ENCODE measurements around the gene SSR4.
"Not testable (repeated sequence)": the region's sequence is repeated elsewhere in the genome, so short reads cannot be mapped to it uniquely, and the experiment has no call there.

Gene SSR4

DNA sequence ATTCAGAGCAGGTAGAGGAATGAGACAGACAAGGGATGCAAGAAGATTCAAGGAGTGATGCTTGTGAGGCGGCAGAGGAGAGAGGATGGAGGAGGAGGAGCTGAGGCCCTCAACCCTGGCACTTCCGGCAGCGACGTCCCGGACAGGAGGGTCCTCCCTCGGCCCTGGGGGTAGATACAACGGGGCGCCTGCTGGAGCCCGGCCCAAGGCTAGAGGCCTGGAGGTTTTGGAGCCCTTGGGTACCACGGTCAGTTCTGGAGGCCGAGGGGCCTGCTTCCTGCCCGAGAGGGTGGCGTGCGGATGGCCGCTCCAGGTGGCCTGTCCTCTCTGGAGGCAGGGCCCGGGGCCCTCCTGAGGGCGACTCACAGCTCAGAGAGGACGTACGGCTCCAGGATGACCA, 13.5 kb downstream of the SSR4 start:
- DNase-seq: no peak

DNA sequence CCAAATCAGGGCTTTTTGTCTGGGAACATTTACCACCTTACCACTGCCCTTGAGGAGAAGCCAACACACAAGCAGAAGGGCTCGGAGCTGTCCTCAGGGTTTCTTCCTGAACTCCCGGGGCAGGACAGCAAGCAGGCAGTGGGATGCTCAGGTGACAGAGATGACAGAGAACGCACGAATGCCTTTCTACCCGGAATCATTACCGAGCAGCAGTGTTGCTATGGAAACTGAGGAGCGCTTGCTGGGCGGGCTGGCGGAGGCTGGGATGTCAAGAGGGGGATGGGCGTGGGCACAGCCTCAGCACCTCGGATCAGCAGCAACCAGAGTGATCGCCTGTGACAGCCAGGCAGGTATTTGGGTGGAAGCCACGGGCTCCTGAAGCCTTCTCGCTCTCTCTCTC, 17.8 kb downstream of the SSR4 start:
- no peak for DNase-seq

DNA sequence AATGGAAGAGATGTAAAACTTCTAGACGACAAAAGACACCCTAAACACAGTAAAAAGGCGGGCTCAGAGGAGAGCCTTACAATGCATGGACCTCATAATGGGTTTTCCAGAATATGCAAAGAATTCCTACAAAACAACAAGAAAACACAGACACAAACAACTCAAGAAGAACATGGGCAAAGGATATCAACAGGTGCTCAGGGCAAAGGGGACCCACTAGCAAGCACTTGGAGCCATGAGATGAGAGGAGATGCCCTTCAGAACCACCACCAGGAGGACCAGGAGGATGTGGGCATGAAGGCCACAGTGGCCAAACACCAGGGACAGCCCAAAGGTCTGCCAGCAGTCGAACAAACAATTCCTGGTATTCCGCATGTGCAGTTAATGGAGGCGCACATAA, 18.7 kb downstream of the SSR4 start:
- no peak for DNase-seq

DNA sequence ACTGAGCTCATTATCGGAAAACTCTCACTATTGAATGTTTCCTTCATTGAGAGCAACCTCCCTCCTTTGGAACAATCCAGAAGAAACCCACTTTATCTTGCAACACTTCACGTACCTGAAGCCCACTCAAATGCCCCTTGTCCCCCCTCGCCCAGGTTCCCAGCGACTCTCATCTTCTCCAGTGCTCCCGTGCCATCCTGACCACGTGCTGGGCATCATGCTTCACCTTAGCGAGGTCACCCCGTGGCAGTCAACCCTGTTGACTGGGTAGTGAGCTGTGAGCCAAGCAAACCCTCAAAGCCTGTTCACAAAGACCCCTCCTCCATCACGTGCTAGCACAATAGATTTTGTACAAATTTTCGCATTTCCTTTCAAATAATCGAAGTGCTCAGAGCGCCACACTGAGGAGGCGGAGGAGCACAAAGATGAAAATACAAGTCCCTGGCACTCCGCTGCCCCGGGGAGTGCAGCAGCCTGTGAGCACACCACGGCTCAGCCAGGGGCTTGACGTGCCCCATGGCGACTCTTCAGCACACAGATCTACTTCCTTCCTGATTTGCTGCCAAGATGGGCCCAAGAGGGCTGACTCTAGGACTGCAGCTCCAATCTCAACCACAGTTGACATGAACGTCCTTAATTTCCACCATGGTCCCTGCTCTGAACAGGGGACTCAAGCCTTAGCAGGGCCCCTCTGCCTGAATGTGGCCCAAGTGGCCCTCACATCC, 20.3 kb downstream of the SSR4 start:
- no peak for DNase-seq

DNA sequence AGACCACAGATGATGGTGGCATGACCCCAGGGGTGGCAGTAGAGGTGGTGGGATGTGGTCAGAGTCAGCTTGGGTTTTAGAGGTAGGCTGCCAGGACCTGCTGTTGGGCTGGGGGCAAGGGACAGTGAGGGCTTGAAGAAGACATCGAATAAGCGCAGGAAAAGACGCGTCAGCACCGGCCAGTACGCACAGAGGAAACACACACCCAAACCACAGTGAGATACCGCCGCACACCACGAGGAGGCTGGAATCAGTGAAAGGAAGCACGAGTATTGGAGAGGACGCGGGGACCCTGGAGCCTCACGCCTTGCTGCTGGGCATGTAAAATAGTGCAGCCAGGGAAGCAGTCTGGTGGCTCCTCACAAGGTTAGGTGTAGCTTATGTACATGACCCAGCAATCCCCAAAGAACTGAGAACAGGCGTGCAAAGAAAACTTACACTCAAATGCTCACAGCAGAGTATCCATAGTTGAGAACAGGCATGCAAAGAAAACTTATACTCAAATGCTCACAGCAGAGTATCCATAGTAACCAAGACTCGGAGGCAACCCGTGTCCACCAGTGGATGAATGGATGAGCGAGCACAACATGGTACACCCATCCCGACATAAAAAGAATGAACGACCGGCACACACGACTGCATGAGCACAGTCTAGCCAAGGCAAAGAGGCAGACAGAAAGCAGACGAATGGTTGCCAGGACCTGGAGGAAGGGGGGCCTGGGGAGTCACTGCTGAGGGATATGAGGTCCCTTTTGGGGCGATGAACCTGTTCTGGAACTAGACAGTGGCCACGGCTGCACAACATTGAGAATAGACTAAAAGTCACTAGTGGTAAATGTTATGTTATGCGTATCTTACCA, 22.6 kb downstream of the SSR4 start:
- peak; percentile 41 for DNase-seq

DNA sequence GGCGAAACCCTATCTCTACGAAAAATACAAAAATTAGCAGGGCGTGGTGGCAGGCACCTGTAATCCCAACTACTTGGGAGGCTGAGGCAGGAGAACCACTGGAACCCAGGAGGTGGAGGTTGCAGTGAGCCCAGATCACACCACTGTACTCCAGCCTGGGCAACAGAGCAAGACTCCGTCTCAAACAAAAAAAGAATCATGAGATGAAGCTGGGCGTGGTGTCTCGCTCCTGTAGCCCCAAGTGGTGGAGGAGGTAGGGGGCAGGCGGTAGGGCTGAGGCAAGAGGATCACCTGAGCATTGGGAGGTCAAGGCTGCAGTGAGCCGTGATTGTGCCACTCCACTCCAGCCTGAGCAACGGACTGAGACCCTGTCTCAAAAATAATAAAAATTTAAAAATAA, 23.6 kb downstream of the SSR4 start:
- DNase-seq: not testable (repeated sequence)

DNA sequence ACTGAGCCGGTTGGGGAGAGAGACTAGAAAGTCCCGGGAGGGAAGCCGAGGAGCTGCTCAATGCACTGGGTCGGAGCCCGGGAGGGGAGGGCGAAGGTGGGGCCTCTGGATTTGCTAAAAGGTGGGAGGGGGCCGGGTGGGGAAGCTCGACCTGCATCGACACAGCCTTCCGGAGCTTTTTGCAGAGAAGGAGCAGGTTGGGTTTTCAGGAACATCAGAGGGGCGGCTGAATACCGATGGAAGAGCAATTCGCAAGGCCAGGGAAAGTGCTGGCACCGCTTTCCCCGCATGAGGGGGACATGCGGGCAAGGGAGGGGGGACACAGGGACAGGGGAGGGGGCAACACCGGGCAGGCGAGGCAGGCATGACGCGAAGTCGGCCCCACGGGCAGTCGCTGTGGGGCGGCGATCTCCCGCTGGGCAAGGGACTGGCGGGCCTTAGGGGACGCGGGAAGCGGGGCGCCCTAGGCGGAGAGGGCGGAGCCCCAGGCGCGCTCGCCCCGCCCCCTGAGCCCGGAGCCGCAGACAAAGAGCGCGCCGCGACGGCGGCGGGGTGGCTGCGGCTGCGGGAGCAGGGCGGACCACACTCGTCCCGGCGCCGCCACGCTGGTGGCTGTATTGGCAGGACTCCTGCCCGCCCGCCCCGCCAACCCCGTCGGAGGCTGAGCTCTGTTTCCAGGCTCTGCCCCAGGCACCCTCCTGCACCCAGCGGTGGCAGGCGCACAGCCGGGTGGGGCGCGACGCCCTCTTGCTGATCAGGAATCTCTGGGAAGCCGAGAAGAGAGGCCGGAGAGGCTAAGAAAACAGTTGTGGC, 24.3 kb downstream of the SSR4 start:
- peak; percentile 59 for DNase-seq

DNA sequence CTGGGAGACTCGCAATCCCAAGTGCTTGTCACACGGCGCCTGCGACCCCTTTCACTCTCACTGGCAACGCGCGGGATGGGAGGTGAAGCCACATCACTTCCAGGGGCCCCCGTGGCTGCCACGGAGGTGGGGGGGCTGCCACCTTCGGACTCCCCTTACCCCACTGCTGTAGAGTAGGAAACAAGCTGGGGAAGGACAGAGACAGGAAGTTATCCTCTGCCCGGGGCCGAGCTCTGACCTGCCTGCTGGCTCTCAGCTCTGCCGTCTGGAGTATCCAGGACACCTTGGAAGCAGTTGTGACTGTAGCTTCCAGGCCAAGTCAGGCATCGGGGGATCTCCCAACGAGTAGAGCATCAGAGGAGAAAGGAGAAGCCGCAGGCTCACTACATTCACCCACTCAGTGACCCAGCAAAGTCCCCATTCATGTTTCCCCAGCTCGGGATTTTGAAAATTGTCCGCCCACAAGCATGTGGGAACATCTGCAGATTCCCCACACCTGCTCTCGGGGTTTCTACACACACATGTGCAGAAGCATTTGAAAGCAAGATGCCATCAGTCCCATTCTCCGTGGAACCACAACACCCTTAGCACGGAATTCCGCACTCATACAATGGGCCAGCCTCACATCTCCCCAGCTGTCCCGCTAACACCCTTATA, 25.0 kb downstream of the SSR4 start:
- no peak for DNase-seq

DNA sequence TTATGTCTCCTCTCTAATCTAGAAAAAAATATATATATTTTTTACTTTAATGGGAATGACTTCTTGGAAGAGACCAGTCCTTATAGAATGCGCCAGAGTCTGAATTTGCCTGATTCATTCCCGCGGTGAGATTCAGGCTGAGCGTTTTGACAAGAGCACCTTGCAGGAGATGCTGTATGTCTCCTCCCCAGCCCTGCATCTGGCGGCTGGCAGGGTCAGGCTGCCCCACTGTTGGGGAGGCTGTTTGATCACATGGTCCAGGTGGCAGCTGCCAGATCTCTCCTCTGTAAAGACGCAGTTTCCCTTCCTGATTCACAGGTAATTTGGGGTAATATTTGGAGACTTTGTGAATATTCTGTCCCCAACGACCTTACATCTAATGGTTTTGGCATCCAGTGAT, 26.1 kb downstream of the SSR4 start:
- no peak for DNase-seq

DNA sequence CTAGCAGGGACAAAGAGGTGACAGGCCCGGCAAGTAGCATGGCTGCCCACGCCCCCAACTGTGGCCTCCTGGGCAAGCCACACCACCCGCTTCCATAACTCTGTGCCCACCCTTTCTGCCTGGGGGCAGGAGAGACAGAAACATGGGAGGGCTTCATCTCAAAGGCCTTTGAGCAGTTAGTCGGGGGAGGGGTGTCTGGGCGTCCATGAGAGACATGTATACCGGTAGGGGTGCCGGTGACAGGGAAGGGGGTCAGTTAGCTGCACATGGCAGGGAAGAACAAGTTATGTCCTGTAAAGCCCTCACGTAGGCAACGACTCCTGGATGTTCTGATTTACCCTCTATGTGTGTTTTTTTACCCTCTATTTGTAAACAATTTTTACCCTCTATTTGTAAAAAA, 26.6 kb downstream of the SSR4 start:
- DNase-seq: no peak

DNA sequence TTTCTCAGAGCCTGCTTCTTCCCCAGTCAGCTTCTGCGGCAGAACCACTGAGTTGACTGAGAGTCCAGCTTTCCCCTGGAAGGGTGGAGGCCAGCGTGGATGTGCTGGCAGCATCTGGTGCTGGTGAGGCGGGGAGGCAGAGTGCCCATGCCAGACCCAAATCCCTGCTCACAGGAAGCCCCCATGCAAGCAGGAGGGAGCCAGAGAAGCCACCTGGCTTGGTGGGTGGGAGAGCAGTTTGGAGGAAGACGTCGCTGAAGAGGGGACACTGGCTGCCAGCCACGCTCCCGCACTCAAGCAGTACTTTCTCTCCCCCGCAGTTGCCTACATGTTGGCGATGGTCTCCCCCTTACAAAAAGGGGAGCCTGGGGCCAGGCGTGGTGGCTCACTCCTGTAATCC, 29.9 kb downstream of the SSR4 start:
- no peak for DNase-seq

DNA sequence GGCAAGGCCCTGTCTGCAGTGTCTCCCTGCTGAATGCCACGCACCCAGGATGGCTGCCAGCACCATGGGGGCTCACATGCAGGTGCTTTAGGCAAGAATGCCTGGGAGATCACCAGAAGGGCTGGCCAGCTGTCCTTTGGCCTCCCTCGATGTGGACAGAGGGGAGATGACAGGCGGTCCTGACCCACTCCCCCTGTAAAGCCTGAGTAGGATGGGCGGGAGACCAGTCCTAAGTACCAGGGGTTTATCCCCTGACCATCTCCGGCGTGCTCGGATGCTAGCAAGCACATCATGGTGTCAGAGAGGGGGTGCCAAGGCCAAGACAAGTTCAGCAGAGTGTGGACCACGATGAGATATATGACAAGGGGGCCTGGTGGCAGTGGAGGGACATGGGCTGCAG, 30.6 kb downstream of the SSR4 start:
- no peak for DNase-seq

DNA sequence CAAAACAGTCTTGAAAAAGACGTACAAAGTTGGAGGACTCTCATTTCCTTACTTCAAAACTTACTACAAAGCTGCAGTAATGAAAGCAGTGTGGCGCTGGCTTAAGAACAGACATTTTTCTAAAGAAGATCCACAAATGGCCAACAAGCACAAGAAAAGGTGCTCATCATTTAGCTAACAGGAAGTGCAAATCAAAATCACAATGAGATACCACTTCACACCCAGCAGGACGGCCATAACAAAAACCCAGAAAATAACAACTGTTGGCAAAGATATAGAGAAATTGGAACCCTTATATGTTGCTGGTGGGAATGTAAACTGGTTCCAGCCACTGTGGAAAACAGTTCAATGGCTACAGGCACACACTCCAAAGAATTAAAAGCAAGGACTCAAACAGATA, 32.5 kb downstream of the SSR4 start:
- no peak for DNase-seq

DNA sequence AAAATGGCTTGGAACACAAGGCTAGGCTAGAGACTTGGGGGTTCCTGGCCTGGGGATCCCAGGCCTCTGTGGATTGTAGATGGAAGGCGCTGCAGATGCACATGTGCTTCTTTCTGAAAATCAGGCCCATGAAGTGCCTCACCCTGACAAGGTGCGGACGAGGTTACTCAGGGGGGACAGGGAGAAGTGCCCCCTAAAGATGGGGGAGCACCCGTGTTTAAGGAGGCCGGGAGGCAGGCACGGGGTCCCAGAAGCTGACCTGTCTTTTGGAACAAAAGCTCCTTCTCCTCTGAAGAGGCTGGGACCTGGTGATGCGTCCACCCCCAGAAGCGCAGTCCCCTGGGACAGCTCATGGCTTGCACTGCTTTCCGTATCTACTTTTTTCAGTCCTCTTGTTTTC, 33.4 kb downstream of the SSR4 start:
- DNase-seq: no peak

DNA sequence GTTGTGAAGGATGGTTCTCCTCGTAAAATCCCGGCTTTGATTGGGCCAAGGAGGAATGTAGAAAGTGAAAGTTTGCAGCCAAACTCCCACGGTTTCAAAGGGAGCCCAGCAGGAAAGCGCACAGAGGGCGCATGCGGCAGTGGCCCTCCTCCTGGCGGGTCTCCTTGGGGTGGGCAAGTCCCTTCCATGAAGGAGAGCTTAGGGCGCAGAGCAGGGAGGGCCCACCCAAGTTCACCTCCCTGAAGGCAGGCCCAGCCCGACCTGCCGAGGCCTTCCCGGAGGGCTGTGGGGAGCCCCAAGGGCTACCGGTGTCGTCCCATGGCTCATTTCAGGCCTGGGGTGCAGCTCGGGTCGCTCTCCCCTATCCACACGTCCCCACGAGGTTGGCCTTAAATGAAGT, 33.8 kb downstream of the SSR4 start:
- DNase-seq: no peak

DNA sequence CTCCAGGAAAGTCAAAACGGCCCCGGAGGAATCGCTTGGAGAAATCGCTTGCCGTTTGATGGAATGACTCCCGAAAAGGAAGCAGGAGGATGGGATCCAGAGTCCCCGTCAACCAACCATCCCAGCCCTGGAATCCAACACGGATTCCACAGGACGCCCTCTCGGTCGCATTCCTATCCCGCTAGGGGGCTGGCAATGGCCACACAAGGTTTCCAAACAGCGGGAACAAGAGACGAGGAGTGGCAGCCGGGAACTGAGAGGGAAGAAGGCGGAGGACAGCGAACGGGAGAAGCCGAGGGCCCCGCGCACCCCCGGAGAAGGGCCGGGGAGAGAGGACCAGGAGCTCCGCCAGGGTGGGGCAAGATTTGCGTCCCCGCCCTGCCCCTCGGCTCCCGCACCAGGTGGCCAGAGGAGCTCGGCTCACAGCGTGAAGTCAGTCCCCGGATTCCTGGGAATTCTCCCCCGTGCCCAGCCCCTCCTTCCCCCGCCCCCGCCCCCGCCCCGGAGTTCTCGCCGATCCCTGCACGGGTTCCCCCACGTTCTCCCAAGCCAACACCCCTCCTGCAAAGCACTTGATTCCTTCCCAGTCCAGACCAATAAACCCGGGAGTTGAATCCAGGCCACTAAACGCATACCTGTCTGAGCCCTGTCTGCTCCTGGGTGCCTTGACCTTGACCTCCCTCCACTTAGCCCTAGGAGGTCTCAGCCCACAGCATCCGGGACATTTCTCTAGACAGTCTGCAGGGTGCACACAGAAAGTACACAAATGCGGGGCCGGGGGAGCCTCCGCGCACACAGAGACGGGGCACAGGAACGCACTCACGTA, 34.5 kb downstream of the SSR4 start:
- no peak for DNase-seq

DNA sequence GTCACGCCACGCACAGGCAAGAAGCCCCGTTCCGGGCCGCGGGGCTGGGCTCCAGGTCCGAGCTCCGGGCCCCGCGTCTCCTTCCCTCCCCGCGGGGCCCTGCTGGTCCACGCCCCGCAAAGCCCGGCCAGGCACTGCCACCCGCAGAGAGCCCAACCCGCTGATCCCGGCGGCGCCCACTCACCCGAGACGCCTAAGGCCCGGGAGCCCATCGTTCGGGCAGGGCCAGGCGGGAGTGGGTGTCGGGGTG, 35.0 kb downstream of the SSR4 start:
- DNase-seq: no peak

DNA sequence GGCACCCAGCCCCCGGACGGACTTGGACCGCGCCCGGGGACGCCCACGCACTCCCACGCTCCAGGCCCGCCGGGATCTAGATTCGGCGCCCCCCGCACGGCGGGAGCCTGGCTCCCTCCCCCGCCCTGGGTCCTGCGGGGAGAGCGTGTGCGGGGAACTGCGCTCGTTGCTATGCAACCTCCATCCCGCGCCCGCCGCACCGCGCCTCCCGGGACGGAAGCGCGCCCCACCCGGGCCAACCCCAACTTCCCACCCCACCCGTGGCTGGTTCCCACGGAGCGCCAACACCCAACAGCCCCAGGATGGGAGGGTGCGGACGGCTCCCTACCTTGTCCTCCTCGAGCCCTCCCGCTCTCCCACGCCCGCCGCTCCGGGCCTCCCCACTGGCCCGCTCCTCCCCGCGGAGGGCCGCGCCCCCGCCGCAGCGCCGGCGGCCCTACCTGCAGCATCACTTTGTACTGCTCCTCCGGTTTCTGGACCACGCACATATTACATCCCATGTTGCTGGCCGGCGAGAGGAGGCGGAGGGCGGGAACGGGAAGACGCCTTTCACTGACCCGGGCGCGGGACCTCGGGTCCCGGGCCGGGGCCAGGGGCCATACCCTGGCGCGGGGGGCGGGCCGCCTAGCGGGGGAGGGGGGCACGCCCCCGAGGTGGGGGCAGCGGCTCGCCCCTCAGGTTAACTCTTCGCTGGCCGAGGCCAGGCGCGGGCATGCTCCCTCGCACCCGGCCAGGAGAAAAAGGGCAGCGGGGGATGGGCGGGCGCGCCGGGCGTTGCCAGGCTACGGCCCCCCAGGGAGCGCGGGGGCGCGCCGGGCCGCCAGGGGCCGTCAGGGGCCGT, 35.6 kb downstream of the SSR4 start, which contains the start of gene PDZD4:
Gene PDZD4, minus strand, starts transcription at position 746 of the 841 bp plus-strand sequence. Its CDS starts 246 bp downstream, at position 500.
- DNase-seq: peak; percentile 20

DNA sequence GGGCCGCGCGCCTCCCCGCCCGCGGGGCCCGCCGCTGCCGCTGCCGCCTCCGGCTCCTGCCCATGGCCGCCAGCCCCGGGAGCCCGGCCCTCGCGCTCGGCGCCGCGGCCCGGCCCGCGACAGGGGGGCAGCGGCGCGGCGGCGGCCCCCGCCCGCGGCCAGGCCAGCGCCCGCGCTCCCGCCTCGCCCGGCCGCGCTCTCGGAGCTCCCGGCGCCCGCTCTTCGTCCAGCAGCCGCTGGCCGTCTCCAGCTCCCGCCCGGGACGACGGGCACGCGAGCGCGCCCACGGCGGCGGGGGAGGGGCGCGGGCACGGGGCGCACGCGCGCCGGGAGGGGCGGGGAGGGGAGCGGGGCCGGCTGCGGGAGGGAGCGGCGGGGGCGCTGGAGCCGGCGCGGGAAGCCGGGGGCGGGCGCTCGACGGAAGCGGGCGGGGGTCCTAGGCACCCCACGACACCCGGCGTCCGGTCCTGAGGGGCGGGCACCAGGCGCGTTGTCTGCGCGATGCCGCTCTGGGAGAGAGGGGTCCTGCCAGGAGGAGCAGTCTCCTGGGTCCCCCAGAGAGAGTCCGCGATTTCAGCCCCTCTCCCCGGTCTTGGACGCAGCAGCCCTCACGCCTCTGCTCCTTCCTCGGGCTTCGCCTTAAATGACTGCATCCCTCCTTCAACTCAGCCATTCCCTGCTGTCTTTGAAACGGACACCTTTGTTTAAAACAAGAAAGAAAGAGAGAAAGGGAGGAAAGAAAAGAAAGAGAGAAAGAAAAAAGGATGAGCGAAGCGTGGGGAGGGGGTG, 36.4 kb downstream of the SSR4 start:
- DNase-seq: no peak

DNA sequence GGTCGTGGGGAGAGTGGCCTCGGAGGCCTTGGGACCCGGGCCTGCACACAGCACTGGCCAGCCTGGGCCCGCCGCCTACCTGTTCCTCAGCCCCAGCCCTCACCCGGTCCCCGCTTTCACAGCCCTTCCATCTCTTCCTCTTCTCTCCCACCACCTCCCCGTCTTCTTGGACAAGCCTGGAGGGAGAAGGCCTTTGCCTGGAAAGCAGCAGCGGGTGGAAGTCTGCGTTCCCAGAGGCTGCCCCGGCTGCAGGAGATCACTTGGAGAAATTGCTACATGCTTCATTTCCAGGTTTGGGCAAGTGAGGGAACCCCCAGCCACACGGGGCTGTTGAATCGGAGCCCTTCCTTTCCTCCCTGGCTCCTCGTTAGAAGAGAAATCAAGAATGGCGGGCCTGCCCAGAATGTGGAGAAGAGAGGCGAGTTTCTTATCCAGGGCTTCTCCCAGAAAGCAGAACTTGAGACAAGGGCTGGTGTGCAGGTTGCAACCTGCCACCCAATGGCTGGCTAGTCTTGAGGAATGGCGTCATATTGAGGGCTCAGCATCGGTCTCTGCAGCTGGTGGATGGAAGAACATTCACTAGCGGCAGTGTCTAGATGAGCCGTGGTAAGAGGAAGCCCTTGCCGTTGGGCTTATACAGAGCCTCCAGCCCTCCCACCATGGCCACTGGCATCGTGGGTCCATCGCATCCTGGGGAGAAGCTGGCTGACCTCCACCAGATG, 37.1 kb downstream of the SSR4 start:
- no peak for DNase-seq
